Activated T-cell treated with anti-CD3 and anti-CD28 coated beads, Interleukin-2, amount 50 U/mL, for 1 hour (primary cell): ENCODE measurements around the gene LYPLAL1.

Experiments
- DNase-seq: peaks from one replicate; pipeline ENCODE4 v3.0.0-alpha.2; 2020

Gene LYPLAL1

GRCh38 chr1:219173758-219174459 is at the start of gene LYPLAL1:
TSS of gene LYPLAL1 (plus strand) at chr1:219173878. CDS start at chr1:219173891, 13 bp downstream.
- peak; percentile 92 for DNase-seq

GRCh38 chr1:219124163-219124562 is 49.5 kb upstream of the LYPLAL1 start:
- DNase-seq = no peak

- DNase-seq = no peak
These were observed 48.3 kb upstream of the LYPLAL1 start for GRCh38 chr1:219125342-219125741.

DNA sequence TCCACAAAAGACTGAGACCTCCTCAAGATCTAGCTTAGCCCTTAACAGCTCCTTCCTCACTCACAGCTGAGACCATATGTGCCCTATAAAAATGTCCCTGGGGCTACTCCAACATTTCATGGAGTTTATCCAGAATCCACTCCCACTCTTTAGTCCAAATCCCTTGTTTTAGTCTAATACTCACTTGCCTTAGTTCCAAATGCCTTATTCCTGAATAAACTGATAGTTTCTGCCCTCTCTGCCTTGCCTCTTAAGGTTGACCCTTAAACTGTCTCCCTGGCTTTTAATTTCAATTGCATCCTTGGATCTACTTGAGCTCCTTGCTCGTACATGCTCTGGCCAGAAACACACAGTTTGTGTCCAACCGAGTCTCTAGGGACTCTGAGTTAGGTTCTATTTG is 47.3 kb upstream of the LYPLAL1 start:
- DNase-seq = no peak

DNA sequence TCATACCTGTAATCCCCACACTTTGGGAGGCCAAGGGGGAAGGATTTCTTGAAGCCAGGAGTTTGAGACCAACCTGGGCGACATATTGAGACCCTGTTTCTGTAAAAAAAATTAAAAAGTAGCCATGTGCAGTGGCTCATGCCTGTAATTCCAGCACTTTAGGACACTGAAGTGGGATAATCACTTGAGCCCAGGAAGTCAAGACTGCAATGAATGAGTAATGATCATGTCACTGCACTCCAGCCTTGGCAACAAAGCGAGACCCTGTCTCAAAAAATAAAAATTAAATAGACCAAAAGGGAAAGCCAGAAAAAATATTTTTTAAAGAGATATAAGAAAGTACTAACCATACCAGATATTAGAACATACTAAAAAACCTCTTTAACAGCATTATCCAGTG is 44.7 kb upstream of the LYPLAL1 start:
- no peak for DNase-seq

DNA sequence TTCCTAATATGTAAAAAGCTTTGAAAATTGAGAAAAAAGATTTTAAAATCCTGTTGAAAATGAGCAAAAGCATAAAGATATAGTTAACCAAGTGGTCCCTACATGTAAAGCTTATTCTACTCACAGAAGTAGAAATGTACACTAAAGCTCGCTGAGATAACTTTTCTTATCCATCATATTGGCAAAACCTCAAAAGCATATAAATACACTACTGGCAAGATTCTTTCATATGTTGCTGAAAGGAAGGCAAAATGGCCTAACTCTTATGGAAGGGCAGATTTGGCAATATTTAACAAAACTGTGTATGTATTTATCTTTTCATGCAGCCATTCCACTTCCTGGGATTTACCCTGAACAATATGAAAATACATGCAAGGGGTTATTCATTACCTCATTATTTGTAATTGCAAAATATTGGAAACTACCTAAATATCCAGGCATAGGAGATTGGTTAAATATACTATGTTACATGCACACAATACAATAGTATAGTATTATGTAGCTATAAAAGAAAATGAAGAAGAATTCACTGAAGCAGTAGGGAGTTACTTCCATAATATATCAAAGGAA is 43.2 kb upstream of the LYPLAL1 start:
- no peak for DNase-seq

DNA sequence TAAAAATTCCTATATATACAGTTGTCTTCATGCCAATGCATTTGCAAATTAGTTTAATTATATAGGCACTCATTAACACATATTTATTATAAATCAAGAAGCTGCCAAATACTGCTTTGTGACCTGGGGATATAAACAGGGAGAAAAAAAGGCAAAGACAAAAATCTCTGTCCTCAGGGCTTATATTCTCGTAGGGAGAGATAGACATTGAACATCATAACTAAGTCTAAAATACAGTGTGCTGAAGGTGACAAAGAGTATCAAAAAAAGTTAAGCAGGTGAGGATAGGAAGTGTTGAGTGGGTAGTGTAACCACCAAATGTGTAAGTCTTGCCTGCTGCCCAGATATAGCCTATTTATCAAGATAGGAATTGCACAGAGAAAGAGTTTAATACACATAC is 40.7 kb upstream of the LYPLAL1 start:
- DNase-seq = no peak

DNA sequence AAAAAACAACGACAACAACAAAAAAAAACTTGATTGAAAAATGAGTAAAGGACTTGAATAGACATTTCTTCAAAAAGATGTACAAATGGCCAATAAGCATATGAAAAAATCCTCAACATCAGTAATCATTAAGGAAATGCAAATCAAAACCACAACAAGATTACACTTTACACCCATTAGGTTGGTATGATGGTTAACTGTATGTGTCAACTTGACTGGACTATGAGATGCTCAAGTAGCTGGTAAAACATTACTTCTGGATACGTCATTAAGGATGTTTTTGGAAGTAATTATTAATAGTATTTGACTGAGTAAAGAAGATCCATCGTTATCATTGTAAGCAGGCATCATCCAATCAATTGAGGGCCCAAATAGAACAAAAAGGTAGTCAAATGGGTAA is 34.9 kb upstream of the LYPLAL1 start:
- no peak for DNase-seq

DNA sequence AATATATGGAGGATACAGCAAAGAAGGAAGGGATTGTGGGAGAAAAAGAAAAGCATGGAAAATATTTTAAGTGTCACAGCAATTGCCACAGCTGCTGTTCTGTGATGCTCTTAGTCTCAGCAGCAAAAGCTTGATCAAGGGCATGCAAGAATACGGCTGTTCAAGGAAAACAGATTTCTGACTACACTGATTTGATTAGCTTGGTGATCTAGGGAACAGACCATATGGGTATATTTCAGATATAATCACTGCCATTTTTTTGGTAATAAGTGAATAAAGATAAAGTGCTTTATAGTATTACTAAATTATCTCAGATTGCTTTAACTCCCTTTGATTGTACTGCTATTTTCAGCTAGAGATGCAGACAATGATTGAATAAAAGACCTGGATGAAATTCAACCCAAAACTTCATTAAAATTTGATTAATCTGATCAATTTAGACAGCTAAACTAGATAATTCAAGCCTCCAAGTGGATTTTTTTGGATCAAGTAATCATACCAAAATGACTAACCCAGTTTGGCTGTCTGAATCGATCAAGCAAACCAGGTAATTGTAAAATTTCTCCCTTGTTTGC is 33.3 kb upstream of the LYPLAL1 start:
- no peak for DNase-seq

- DNase-seq = no peak
These were observed 29.9 kb upstream of the LYPLAL1 start for GRCh38 chr1:219143735-219144134.

DNA sequence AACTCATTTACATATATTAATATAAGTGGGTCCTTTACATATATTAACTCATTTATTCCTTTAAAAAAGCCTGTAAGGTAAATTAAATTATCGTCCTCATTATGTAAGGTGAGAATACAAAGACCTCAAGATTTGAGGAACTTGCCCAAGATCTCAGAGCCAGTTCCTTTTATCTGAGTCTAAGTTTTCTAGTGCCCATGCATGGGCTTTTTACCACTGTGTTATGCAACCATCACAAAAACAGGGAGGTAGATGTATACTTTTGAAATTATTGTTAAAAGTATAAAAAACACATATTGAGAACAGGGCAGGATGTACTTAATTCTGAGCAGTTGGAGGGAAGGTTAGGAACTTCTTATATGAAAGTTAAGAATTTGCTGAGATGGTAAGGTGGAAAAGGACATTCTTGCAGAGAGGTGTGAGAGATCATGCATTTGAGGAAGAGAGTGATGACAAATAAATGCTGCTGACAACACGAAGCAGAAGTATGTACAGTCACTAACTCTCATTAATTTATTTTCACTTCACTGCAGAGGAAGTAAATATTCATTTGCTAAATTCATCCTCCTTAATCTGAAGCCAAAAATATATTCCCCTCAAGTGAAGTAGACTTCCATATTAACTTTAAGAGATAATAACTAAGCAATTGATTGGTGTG is 28.9 kb upstream of the LYPLAL1 start:
- no peak for DNase-seq

DNA sequence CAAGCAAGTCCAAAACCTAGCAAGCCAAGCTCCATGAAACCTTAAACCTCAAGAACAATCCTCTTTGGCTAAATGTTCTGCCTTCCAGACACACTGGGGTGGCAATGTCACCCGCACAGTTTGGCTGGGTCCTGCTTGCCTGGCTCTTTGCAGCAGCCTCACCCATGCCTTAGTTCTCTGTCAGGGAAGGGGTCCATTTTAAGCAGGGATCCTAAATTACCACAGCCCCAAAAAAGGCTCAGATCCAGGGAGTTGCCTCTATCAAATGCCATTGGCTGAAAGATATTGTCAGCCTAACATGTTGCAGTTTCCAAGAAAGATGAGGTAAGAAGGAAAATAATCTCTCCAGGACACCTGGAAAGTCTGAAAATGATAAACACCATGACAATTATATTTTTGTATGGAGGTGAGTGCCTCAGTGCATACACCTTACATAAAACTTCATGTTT is 26.1 kb upstream of the LYPLAL1 start:
- no peak for DNase-seq

- no peak for DNase-seq
These were observed 24.6 kb upstream of the LYPLAL1 start for GRCh38 chr1:219149009-219149577.

DNA sequence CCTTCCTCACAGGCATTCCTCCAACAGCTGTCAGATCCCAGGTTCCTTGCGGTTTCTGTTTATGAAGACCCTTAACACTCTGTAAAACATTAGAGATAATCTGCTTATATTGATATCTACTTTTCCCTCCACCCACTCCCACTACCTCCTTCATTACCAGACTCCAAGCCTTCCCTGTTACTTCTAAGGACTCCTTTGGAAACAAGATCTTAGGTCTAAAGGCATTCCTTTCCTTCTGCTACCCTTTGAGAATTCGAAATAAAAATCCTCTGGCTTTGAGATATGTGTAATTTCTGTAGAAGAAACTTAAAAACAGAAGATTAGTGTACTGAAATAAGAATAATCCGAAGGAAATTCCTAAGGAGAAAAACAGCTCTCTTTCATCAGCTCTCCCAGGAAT is 23.7 kb upstream of the LYPLAL1 start:
- DNase-seq = no peak

DNA sequence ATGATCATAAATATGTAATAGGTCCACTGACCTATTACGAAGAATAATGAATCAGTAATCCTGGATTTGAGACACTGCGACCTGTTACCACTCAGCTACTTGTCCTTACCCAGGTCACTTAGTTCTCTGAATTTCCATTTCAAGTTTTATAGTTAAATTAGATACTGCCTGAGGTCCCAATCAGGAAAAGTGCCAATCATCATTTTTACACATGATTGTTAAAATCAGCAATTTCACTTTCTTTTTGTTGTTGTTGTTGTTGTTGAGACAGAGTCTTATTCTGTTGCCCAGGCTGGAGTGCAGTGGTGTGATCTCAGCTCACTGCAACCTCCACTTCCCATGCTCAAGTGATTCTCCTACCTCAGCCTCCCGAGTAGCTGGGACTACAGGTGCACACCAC is 22.8 kb upstream of the LYPLAL1 start:
- DNase-seq = no peak

GRCh38 chr1:219151467-219151866 is 22.2 kb upstream of the LYPLAL1 start:
- DNase-seq = no peak

GRCh38 chr1:219152751-219153150 is 20.9 kb upstream of the LYPLAL1 start:
- DNase-seq = no peak

DNA sequence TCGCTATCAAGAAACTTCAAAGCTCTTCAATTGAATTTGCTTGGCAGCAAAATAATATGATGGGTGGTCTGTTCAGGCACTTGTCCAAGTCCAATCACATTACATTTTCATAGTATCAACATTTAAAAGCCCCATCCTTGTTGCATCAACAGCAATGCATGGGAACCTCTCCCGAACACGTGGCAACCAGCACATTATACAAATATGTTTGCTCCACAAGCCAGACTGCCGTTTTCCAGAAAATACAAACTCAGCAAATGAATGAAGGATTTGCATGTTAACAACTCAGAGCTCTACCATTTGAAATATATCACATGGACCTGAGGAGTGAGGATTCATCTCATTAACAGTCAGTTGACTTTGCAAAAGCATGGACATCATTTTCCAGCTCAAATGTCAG is 20.0 kb upstream of the LYPLAL1 start:
- DNase-seq = no peak

DNA sequence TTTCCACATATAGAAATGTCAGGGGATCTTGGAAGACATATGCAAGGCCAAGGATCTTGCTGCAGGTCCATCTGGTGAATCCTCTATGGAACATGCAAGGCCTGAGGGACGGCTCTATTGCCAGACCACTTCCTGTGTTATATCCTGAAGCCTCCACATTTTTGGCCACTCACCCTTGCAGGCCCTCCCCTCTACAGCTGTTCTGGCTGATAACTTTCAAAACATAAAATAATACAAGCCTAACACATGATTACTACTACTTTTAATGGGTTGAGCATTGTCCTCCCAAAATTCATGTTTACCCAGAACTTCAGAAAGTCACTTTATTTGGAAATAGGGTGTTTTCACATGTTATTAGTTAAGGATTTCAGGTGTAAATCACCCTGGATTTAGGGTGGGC is 18.5 kb upstream of the LYPLAL1 start:
- DNase-seq = no peak

DNA sequence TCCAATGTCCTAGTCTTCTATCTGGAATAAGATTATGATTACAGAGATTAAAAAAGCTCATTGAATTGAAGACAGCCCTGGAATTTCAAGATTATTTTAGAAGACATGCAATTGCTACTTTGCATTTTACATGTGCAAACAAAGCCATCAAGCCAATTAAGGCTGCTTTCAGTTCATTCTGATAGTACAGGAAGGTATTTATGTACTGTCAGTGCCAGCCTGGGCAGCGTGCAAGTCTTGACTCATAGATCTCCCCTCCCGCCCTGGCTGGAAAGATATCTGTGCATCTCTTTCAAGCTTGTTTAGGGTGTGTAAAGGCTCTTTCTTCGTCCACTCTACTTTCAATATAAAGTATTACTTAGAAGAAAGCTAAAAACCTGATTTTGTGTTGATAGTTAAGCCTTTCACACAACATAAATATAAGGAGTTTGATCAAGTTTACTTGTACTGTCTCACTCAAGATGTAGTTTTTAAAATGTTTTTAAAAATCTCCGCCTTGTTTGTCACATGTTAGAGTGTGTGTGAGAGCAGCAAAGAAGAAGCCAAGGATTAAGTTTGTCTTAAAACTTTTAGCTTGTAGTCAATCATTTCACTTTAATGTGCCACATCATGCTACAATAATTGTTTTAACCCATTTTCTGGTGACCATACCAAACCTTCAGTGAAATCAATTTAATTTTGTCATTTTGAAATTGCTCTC is 13.6 kb upstream of the LYPLAL1 start:
- DNase-seq = no peak

GRCh38 chr1:219160967-219161366 is 12.7 kb upstream of the LYPLAL1 start:
- no peak for DNase-seq

DNA sequence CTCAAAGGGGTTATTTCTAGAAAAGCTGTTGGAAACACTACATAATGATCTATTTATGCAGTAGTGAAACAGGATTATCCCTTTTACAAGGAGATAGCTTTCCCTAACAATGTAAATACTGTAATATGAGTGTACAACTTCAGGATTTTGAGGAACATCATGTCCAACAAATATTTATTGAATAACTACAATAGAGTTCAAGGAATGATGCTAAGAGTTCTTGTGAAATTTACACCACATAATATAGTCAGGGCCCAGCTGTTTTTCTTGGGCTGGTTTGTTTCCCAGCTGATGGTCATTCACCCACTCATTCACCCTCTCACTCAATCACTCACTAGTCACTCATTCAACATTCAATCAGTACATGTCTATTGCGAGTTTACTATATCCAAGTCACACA is 12.3 kb upstream of the LYPLAL1 start:
- DNase-seq = no peak

DNA sequence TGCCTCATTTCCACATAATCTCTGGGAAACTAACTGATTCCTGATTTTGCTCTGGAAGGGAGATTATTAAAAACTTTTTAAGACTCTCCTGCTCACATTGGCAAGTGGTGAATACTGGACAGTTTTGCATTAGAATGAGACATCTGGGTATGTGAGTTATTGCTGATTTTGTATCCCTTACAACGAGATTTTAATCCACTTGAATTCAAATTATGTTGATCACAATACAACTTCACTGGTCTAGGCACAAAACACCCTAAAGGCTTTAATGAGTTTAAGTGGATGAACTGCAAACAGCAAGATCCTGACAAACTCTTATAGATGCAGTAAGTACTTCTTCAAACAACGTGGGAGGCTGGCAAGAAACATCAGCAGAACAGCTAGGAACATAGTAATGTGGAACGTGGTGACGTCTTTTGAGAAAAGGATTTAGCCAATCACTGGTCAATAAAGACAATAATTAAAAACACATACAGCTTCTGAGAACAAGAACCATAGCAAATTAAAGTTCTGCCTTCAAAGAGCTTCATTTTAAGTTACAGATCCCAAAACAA is 10.2 kb upstream of the LYPLAL1 start:
- no peak for DNase-seq
